ENCODE data around the gene PTPN12.

GRCh38 chr7:77528368-77528767, 8.7 kb upstream of the PTPN12 start:
- TF ChIP-seq, protein P1, sequence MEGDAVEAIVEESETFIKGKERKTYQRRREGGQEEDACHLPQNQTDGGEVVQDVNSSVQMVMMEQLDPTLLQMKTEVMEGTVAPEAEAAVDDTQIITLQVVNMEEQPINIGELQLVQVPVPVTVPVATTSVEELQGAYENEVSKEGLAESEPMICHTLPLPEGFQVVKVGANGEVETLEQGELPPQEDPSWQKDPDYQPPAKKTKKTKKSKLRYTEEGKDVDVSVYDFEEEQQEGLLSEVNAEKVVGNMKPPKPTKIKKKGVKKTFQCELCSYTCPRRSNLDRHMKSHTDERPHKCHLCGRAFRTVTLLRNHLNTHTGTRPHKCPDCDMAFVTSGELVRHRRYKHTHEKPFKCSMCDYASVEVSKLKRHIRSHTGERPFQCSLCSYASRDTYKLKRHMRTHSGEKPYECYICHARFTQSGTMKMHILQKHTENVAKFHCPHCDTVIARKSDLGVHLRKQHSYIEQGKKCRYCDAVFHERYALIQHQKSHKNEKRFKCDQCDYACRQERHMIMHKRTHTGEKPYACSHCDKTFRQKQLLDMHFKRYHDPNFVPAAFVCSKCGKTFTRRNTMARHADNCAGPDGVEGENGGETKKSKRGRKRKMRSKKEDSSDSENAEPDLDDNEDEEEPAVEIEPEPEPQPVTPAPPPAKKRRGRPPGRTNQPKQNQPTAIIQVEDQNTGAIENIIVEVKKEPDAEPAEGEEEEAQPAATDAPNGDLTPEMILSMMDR (IDR thresholded peaks at IDR 0.05) = no peak
- TF ChIP-seq EP300 (IDR thresholded peaks at IDR 0.05) = no peak

Data from stomach (tissue), 4 donors.